GM21723 (cell line): ENCODE measurements around the gene BRAP.
"Not testable (repeated sequence)": the region's sequence is repeated elsewhere in the genome, so short reads cannot be mapped to it uniquely, and the experiment has no call there.

Experiments
- ATAC-seq: cut with Tn5 transposase; IDR thresholded peaks from one replicate; pipeline ENCODE4 v1.9.1; 2021; ENCODE audit warnings: mild to moderate bottlenecking, moderate library complexity; ENCODE audit not compliant: unreplicated experiment

Gene BRAP

GRCh38 chr12:111685811-111686573 lies at the start of gene BRAP, which contains the start of gene ACAD10:
Gene BRAP, minus strand, starts transcription at chr12:111685956. Its CDS starts 164 bp downstream, at chr12:111685792.
Gene ACAD10, plus strand, starts transcription at chr12:111686053. Its CDS starts 6,657 bp downstream, at chr12:111692710.
- ATAC-seq = peak; percentile 85

GRCh38 chr12:111733340-111733915 lies 47.7 kb upstream of the BRAP start:
- no peak for ATAC-seq

GRCh38 chr12:111732786-111733185 lies 47.0 kb upstream of the BRAP start:
- ATAC-seq = no peak

- no peak for ATAC-seq
These were observed 44.7 kb upstream of the BRAP start for GRCh38 chr12:111730420-111730819.

- no peak for ATAC-seq
These were observed 43.0 kb upstream of the BRAP start for GRCh38 chr12:111728795-111729194.

- ATAC-seq = not testable (repeated sequence)
These were observed 38.0 kb upstream of the BRAP start for GRCh38 chr12:111723646-111724360.

- ATAC-seq = no peak
These were observed 34.7 kb upstream of the BRAP start for GRCh38 chr12:111720457-111720856.

GRCh38 chr12:111719316-111719715 lies 33.6 kb upstream of the BRAP start:
- not testable (repeated sequence) for ATAC-seq

GRCh38 chr12:111715279-111715678 lies 29.5 kb upstream of the BRAP start:
- ATAC-seq = no peak

- no peak for ATAC-seq
These were observed 20.4 kb upstream of the BRAP start for GRCh38 chr12:111706145-111706544.

GRCh38 chr12:111705672-111706071 lies 19.9 kb upstream of the BRAP start:
- ATAC-seq = no peak

- no peak for ATAC-seq
These were observed 14.2 kb upstream of the BRAP start for GRCh38 chr12:111699962-111700361.

- ATAC-seq = no peak
These were observed 8.1 kb upstream of the BRAP start for GRCh38 chr12:111693818-111694217.

- no peak for ATAC-seq
These were observed 6.9 kb upstream of the BRAP start for GRCh38 chr12:111692575-111693210.

- ATAC-seq = no peak
These were observed 5.5 kb upstream of the BRAP start for GRCh38 chr12:111691262-111691661.

GRCh38 chr12:111687952-111688351 lies 2.2 kb upstream of the BRAP start:
- no peak for ATAC-seq

GRCh38 chr12:111687255-111687654 lies 1.5 kb upstream of the BRAP start:
- ATAC-seq = no peak

- ATAC-seq = no peak
These were observed 884 bp upstream of the BRAP start for GRCh38 chr12:111686574-111687105.

- ATAC-seq = peak; percentile 18
These were observed 390 bp downstream of the BRAP start for GRCh38 chr12:111685322-111685810.

GRCh38 chr12:111684485-111685198 lies 1.1 kb downstream of the BRAP start:
- not testable (repeated sequence) for ATAC-seq
